A549 (cell line): ENCODE data around the gene RFT1. TPM values are rescaled to one million over a fixed set of nuclear protein-coding genes. Genes with fewer than 3 reads are reported as not detected.

Experiments used
- ATAC-seq, 2 experiments: fragments of 200-7000 bp in 1 of 2; fragments of >200 bp in 1 of 2; cut with Nextera tagmentation in 1 of 2; cut with Tn5 transposase in 1 of 2; 3 replicates each; pipeline versions ENCODE4 v1.8.0 to v1.9.1; 2018 to 2020; ENCODE audit warnings: mild to moderate bottlenecking in 1 of 2, moderate library complexity in 1 of 2
- CTCF ChIA-PET: fragments of 300-600 bp; sonication (Branson Sonifier 250); formaldehyde crosslinking; extraction: SDS; loops from one replicate; lab custom pipeline; 2021; ENCODE audit warnings: antibody characterized with exemption, inconsistent platforms; lab: Yijun Ruan, JAX
- POLR2A ChIA-PET: fragments of 350-600 bp; formaldehyde crosslinking; extraction: SDS; loops from one replicate; lab custom pipeline; 2021; ENCODE audit warnings: antibody characterized with exemption, inconsistent platforms; lab: Yijun Ruan, JAX
- DNase-seq, 2 experiments: peaks; one replicate each; pipeline versions ENCODE4 v3.0.0 to v3.0.0-alpha.2; 2011 to 2016; ENCODE audit warnings: low read depth in 1 of 2, low spot score in 1 of 2
- FAIRE-seq: peaks from 2 replicates; lab custom pipeline; 2011; peaks lifted over from hg19 to GRCh38; lab: Jason Lieb, UNC
- H3K27ac ChIP-seq, 2 experiments: fragments of >200 bp; sonication (Bioruptor Twin); formaldehyde crosslinking; 3 replicates each; pipeline ENCODE4 v1.5.1; 2016 to 2017
- H3K4me1 ChIP-seq: fragments of >200 bp; sonication (Bioruptor Twin); formaldehyde crosslinking; 3 replicates; pipeline ENCODE4 v1.6.1; 2016
- H3K4me2 ChIP-seq: fragments of >200 bp; sonication (Bioruptor Twin); formaldehyde crosslinking; 3 replicates; pipeline ENCODE4 v1.6.1; 2016
- H3K4me3 ChIP-seq: fragments of >200 bp; sonication (Bioruptor Twin); formaldehyde crosslinking; 3 replicates; pipeline ENCODE4 v1.5.1; 2016
- H3K9me3 ChIP-seq: fragments of >200 bp; sonication (Bioruptor Twin); formaldehyde crosslinking; 3 replicates; pipeline ENCODE4 v1.6.1; 2016
- CHD2 ChIP-seq: fragments of 150-350 bp; IDR thresholded peaks from 2 replicates; pipeline ENCODE4 v1.6.1; 2014; ENCODE audit warnings: low read length; ENCODE audit not compliant: partially characterized antibody
- FOSL2 ChIP-seq, 2 experiments: fragments of 450-650 bp in 1 of 2; fragments of >200 bp in 1 of 2; sonication (Bioruptor Twin) in 1 of 2; formaldehyde crosslinking; IDR thresholded peaks; 2 replicates each; pipeline versions ENCODE4 v1.5.0 to v1.6.1; 2016 to 2020; ENCODE audit warnings: mild to moderate bottlenecking in 1 of 2, moderate library complexity in 1 of 2
- HES2 ChIP-seq: fragments of >200 bp; sonication (Bioruptor Twin); formaldehyde crosslinking; IDR thresholded peaks from 2 replicates; pipeline ENCODE4 v1.6.1; 2016
- KDM1A ChIP-seq: fragments of 200-600 bp; sonication (generic); IDR thresholded peaks from 2 replicates; pipeline ENCODE4 v1.6.1; 2016; ENCODE audit warnings: low read depth, mild to moderate bottlenecking
- MAX ChIP-seq: IDR thresholded peaks from 2 replicates; pipeline ENCODE4 v1.6.1; 2012
- NFE2L2 ChIP-seq: fragments of 150-350 bp; conservative IDR thresholded peaks from 2 replicates; pipeline ENCODE4 v1.6.1; 2014; ENCODE audit warnings: low read length
- POLR2AphosphoS2 ChIP-seq: conservative IDR thresholded peaks from 2 replicates; pipeline ENCODE4 v1.6.1; 2012; ENCODE audit warnings: low read length, improper control_type of control experiment, inconsistent platforms
- RNF2 ChIP-seq: fragments of 200-600 bp; sonication (generic); IDR thresholded peaks from 2 replicates; pipeline ENCODE4 v1.6.1; 2016; ENCODE audit warnings: low read depth, mild to moderate bottlenecking, antibody characterized with exemption, moderate library complexity, borderline replicate concordance
- ZC3H11A ChIP-seq: fragments of 450-650 bp; IDR thresholded peaks from 2 replicates; pipeline ENCODE4 v1.6.1; 2014; ENCODE audit warnings: antibody characterized with exemption, mild to moderate bottlenecking
- WGBS: methylation state at CpG from one replicate; pipeline ENCODE4 v1.1.6; 2017; ENCODE audit errors: missing lambda C conversion rate; 5-methylcytosine and 5-hydroxymethylcytosine counted together
- polyA plus RNA-seq, 4 experiments: library from polyadenylated mRNA; depleted of rRNA in 3 of 4; stranded (reverse); fragments of >200 nt; fragmentation: RNase III in 1 of 4; extraction: RNeasy Plus Mini Kit Qiagen cat#74134 plus additional on column Dnase treatment in 1 of 4; gene quantifications; 2 replicates in 3 of 4; 3 replicates in 1 of 4; pipeline ENCODE4 v1.2.3, GENCODE V29; 2011 to 2017
- TF ChIP-seq, protein P1 (sequence below): fragments of >200 bp; sonication (Bioruptor Twin); formaldehyde crosslinking; IDR thresholded peaks from 3 replicates; pipeline ENCODE4 v1.5.1; 2016
- TF ChIP-seq, protein P2 (sequence below): fragments of 200-600 bp; sonication (generic); IDR thresholded peaks from 2 replicates; pipeline ENCODE4 v1.6.1; 2016; ENCODE audit warnings: antibody characterized with exemption, mild to moderate bottlenecking, moderate library complexity

The RFT1 gene
- polyA plus RNA-seq, 2 of the 4 experiments (the other 2 are of a cell fraction): 15.6 to 33.6 TPM

DNA sequence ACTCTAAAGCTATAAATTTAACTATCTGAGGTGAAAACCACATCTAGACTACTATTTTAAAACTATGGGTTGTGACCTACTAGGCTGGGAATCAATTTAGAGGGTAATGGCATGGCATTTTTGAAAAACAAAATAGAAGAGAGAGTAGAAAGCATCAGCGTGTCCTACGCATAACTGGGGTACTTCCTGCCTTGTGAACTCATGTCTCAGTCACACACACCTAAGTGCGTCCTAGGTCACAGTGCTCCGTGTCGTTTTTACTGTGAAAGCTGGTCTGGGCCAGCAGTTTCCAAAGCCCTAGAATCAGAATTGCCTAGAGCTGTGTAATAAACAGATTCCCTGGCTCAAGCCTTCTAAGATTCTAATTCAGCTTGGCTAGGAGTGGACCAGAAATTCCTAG is 32.3 kb downstream of the RFT1 start (continued):
- TF ChIP-seq, protein P1, sequence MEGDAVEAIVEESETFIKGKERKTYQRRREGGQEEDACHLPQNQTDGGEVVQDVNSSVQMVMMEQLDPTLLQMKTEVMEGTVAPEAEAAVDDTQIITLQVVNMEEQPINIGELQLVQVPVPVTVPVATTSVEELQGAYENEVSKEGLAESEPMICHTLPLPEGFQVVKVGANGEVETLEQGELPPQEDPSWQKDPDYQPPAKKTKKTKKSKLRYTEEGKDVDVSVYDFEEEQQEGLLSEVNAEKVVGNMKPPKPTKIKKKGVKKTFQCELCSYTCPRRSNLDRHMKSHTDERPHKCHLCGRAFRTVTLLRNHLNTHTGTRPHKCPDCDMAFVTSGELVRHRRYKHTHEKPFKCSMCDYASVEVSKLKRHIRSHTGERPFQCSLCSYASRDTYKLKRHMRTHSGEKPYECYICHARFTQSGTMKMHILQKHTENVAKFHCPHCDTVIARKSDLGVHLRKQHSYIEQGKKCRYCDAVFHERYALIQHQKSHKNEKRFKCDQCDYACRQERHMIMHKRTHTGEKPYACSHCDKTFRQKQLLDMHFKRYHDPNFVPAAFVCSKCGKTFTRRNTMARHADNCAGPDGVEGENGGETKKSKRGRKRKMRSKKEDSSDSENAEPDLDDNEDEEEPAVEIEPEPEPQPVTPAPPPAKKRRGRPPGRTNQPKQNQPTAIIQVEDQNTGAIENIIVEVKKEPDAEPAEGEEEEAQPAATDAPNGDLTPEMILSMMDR: no peak
- TF ChIP-seq HES2: no peak

GRCh38 chr3:53092942-53093341 is 37.3 kb downstream of the RFT1 start:
- no peak for TF ChIP-seq MAX
- no peak for TF ChIP-seq POLR2AphosphoS2
- TF ChIP-seq, protein P2, sequence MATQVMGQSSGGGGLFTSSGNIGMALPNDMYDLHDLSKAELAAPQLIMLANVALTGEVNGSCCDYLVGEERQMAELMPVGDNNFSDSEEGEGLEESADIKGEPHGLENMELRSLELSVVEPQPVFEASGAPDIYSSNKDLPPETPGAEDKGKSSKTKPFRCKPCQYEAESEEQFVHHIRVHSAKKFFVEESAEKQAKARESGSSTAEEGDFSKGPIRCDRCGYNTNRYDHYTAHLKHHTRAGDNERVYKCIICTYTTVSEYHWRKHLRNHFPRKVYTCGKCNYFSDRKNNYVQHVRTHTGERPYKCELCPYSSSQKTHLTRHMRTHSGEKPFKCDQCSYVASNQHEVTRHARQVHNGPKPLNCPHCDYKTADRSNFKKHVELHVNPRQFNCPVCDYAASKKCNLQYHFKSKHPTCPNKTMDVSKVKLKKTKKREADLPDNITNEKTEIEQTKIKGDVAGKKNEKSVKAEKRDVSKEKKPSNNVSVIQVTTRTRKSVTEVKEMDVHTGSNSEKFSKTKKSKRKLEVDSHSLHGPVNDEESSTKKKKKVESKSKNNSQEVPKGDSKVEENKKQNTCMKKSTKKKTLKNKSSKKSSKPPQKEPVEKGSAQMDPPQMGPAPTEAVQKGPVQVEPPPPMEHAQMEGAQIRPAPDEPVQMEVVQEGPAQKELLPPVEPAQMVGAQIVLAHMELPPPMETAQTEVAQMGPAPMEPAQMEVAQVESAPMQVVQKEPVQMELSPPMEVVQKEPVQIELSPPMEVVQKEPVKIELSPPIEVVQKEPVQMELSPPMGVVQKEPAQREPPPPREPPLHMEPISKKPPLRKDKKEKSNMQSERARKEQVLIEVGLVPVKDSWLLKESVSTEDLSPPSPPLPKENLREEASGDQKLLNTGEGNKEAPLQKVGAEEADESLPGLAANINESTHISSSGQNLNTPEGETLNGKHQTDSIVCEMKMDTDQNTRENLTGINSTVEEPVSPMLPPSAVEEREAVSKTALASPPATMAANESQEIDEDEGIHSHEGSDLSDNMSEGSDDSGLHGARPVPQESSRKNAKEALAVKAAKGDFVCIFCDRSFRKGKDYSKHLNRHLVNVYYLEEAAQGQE: no peak
- no peak for TF ChIP-seq RNF2
- no peak for TF ChIP-seq CHD2
- ATAC-seq (no peak), FAIRE-seq (no peak), DNase-seq (no peak)
- Histone ChIP-seq H3K4me3 (no peak overlapping the region), H3K4me2 (no peak overlapping the region), H3K27ac (no peak overlapping the region), H3K9me3 (no peaks in the 10 kb centered on the region), H3K4me1 (no peaks in the 10 kb centered on the region)
- POLR2A ChIA-PET: no interaction called here
- 87% methylated on average over 2 of the region's 2 CpGs for WGBS
- CTCF ChIA-PET: interaction anchor here (0.6 kb wide), 1 partner anchor 51 kb away, joined by 3 read pairs; no protein-coding TSS in a partner anchor

- CTCF ChIA-PET: no interaction called here
- no peak overlapping the region for H3K4me2 ChIP-seq
Measured at GRCh38 chr3:53092216-53092615, 38.0 kb downstream of the RFT1 start.

GRCh38 chr3:53091011-53091410 is 39.2 kb downstream of the RFT1 start:
- Histone ChIP-seq H3K4me3 (no peak overlapping the region), H3K4me1 (no peaks in the 10 kb centered on the region), H3K9me3 (no peaks in the 10 kb centered on the region), H3K4me2 (no peak overlapping the region), H3K27ac (no peak overlapping the region)
- DNase-seq: no peak
- TF ChIP-seq KDM1A: no peak
- no peak for TF ChIP-seq ZC3H11A
- TF ChIP-seq FOSL2 (IDR thresholded peaks at IDR 0.05): no peak
- no peak for TF ChIP-seq FOSL2 (CRISPR knock-in tag; IDR thresholded peaks at IDR 0.05)
- FAIRE-seq: no peak
- WGBS: 94% methylated on average over 5 of the region's 5 CpGs
- CTCF ChIA-PET: no interaction called here
- ATAC-seq: no peak
- POLR2A ChIA-PET: no interaction called here

More at GRCh38 chr3:53092216-53092615, 38.0 kb downstream of the RFT1 start:
- WGBS: 94% methylated on average over 11 of the region's 11 CpGs
- no peak for DNase-seq
- no peaks in the 10 kb centered on the region for H3K9me3 ChIP-seq
- no peaks in the 10 kb centered on the region for H3K4me1 ChIP-seq
- no peak for ATAC-seq
- FAIRE-seq: no peak
- POLR2A ChIA-PET: no interaction called here
- H3K27ac ChIP-seq: no peak overlapping the region
- TF ChIP-seq NFE2L2: no peak
- no peak overlapping the region for H3K4me3 ChIP-seq
